ENCODE results near the gene RPN2. TPM values are rescaled to one million over a fixed set of nuclear protein-coding genes. Genes with fewer than 3 reads are reported as not detected.

RPN2 gene
- 231 and 359 TPM in 2 replicates for total RNA-seq

GRCh38 chr20:37178839-37179682 lies at the start of gene RPN2, which contains the start of gene MROH8:
RPN2 (plus strand) TSS chr20:37179330; CDS start chr20:37179357, 27 bp downstream.
MROH8 (minus strand) TSS chr20:37179548.

GRCh38 chr20:37261714-37262113 lies 82.6 kb downstream of the RPN2 start, which contains the start of gene GHRH:
GHRH (minus strand) TSS chr20:37261814; CDS start chr20:37256889, 4,925 bp downstream.

Other genes with a start within 250 kb of the RPN2 start
- gene SAMHD1, start 227.6 kb upstream of the RPN2 start, total RNA-seq, result 1.2 and 3.9 TPM in 2 replicates
- gene RBL1, start 83.3 kb upstream of the RPN2 start, total RNA-seq, result 4.3 and 6.1 TPM in 2 replicates
- gene MROH8, start 218 bp downstream of the RPN2 start, total RNA-seq, result 3.1 and 5.3 TPM in 2 replicates
- gene GHRH, start 82.5 kb downstream of the RPN2 start, total RNA-seq, result not detected in 2 replicates
- 25.2 and 26.3 TPM in 2 replicates for gene MANBAL, start 110.3 kb downstream of the RPN2 start, total RNA-seq
- gene SRC, start 166.8 kb downstream of the RPN2 start, total RNA-seq, result 275 and 305 TPM in 2 replicates